HL-60 (cell line): ENCODE results near the gene NOTUM.

Source experiments
- DNase-seq, 2 experiments: peaks; one replicate each; pipeline ENCODE4 v3.0.0-alpha.2; 2010 to 2020; ENCODE audit warnings: low read depth in 1 of 2, low spot score in 1 of 2
- H3K27ac ChIP-seq: fragments of 250-450 bp; sonication (Bioruptor Pico); replicated peaks from 2 replicates; pipeline ENCODE4 v1.5.1; 2020; ENCODE audit warnings: mild to moderate bottlenecking, moderate library complexity
- H3K27me3 ChIP-seq: fragments of 250-450 bp; sonication (Bioruptor Pico); 2 replicates; pipeline ENCODE4 v1.5.1; 2021; ENCODE audit warnings: mild to moderate bottlenecking, moderate library complexity; ENCODE audit not compliant: insufficient read depth, poor library complexity, severe bottlenecking
- H3K4me3 ChIP-seq: replicated peaks from 2 replicates; pipeline ENCODE4 v1.5.1; 2011; ENCODE audit warnings: mild to moderate bottlenecking, control low read depth, low read length; ENCODE audit not compliant: insufficient read depth
- GABPA ChIP-seq: IDR thresholded peaks from 2 replicates; pipeline ENCODE4 v1.6.1; 2012; ENCODE audit warnings: low read depth
- POLR2AphosphoS5 ChIP-seq: IDR thresholded peaks from 2 replicates; pipeline ENCODE4 v1.6.1; 2012; ENCODE audit warnings: low read depth
- SPI1 ChIP-seq: IDR thresholded peaks from 2 replicates; pipeline ENCODE4 v1.6.1; 2012; ENCODE audit warnings: low read depth, mild to moderate bottlenecking, borderline replicate concordance
- TF ChIP-seq, protein P1 (sequence below): IDR thresholded peaks from 2 replicates; pipeline ENCODE4 v1.6.1; 2012; ENCODE audit warnings: low read depth; ENCODE audit not compliant: insufficient replicate concordance
- TF ChIP-seq, protein P2 (sequence below): IDR thresholded peaks from one replicate; pipeline ENCODE4 v1.5.1; 2011; ENCODE audit warnings: low read length, control low read depth, inconsistent platforms; ENCODE audit not compliant: insufficient read depth

NOTUM gene

DNA sequence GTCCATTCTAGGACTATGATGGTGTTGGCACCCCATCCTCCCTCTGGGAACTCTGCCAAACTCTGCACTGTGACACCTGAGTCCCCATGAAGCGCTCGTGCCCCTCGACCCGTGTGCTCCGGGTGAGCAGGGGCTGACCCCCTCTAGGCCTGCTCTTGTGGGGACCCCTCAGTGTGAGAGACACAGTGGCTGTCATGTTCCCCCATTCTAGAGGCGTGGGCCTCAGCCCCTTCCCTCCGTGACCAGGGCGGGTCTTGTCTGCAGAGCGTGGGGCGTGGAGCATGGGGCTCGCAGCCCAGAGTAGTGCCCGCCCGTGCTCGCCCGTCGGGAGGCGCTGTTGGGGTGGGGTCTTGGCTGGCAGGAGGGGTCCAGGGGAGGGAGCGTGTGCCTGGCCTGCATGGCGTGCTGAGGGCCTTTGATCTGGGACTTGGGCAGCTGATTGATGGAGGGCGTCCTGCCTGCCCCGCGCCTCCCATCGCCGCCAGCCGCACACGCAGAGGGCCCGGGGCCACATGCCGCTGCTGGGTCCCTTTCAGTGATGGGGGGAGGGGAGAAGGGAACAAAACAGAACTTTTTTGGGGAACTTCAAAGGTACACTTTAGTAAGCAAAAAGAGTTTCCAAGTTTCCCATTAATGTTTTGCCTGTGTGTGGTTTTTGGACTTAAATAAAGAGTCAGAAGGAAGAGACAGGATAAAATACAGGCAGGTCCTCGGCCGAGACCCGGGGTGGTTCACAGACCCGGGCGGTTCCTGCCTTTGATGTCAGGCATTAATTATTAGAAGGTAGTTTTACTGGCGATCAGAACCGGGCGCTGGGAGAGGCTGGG lies 39.2 kb upstream of the NOTUM start:
- Histone ChIP-seq H3K4me3 (no peak overlapping the region), H3K27me3 (no peaks in the 10 kb centered on the region), H3K27ac (no peak overlapping the region)
- DNase-seq = no peak
- TF ChIP-seq, protein P1, sequence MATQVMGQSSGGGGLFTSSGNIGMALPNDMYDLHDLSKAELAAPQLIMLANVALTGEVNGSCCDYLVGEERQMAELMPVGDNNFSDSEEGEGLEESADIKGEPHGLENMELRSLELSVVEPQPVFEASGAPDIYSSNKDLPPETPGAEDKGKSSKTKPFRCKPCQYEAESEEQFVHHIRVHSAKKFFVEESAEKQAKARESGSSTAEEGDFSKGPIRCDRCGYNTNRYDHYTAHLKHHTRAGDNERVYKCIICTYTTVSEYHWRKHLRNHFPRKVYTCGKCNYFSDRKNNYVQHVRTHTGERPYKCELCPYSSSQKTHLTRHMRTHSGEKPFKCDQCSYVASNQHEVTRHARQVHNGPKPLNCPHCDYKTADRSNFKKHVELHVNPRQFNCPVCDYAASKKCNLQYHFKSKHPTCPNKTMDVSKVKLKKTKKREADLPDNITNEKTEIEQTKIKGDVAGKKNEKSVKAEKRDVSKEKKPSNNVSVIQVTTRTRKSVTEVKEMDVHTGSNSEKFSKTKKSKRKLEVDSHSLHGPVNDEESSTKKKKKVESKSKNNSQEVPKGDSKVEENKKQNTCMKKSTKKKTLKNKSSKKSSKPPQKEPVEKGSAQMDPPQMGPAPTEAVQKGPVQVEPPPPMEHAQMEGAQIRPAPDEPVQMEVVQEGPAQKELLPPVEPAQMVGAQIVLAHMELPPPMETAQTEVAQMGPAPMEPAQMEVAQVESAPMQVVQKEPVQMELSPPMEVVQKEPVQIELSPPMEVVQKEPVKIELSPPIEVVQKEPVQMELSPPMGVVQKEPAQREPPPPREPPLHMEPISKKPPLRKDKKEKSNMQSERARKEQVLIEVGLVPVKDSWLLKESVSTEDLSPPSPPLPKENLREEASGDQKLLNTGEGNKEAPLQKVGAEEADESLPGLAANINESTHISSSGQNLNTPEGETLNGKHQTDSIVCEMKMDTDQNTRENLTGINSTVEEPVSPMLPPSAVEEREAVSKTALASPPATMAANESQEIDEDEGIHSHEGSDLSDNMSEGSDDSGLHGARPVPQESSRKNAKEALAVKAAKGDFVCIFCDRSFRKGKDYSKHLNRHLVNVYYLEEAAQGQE = no peak
- TF ChIP-seq, protein P2, sequence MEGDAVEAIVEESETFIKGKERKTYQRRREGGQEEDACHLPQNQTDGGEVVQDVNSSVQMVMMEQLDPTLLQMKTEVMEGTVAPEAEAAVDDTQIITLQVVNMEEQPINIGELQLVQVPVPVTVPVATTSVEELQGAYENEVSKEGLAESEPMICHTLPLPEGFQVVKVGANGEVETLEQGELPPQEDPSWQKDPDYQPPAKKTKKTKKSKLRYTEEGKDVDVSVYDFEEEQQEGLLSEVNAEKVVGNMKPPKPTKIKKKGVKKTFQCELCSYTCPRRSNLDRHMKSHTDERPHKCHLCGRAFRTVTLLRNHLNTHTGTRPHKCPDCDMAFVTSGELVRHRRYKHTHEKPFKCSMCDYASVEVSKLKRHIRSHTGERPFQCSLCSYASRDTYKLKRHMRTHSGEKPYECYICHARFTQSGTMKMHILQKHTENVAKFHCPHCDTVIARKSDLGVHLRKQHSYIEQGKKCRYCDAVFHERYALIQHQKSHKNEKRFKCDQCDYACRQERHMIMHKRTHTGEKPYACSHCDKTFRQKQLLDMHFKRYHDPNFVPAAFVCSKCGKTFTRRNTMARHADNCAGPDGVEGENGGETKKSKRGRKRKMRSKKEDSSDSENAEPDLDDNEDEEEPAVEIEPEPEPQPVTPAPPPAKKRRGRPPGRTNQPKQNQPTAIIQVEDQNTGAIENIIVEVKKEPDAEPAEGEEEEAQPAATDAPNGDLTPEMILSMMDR = no peak
- TF ChIP-seq GABPA (no peak), SPI1 (no peak), POLR2AphosphoS5 (no peak)

DNA sequence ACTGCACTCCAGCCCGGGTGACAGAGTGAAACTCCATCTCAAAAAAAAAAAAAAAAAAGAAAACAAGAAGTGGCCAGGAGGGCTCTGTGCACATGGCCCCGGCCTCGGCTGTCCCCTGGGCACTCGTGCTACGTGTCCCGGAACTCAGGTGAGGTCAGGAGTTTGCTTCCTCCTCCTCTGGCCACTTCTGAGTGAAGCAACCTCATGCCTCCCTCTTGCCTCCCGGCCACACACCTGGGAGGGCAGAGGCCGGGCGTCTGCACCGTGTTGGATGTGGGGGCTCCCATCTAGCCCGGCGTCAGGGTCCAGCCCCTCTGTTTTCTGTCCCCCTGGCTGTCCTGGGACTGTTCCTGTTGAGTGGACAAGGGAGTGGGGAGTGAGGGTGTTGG lies 38.6 kb upstream of the NOTUM start:
- no peak for DNase-seq
- Histone ChIP-seq H3K27ac (no peak overlapping the region), H3K27me3 (no peaks in the 10 kb centered on the region), H3K4me3 (no peak overlapping the region)
- TF ChIP-seq, protein P2 = no peak
- TF ChIP-seq GABPA (no peak), POLR2AphosphoS5 (no peak), SPI1 (no peak)
- TF ChIP-seq, protein P1 = no peak

DNA sequence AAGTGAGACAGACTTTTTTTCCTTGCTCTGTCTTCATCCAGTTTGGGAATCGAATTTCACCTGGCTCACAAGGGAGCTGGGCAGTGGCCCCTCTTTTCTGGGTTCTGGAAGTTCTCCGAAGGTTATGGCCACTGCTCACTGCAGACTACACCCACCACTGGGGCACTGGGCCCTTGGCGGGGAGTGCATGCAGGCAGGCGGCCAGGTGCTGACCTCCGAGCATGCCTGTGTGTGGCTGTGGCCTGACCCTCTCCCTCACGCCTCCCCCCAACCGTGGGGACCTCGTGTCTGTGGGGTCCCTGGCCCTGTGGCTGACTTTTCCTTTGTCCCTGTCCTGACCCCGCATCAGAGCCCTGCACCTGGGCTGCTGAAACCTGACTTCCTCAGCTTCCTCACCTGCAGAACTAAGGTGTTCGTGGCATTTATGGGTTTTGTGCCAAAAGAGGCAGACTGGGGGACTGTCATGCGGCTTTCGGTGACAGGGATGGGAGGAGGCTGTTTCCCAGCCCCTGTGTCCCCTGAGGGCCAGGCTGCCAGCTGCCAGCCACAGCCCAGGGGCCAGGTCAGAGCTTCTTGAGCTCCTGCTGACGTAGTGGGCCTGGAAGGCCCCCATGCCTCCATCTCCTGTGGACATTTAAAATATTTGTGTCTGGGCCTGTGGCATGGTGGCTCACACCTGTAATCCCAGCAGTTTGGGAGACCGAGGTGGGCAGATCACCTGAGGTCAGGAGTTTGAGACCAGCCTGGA lies 37.9 kb upstream of the NOTUM start:
- no peak for DNase-seq
- no peak overlapping the region for H3K4me3 ChIP-seq
- H3K27me3 ChIP-seq = no peaks in the 10 kb centered on the region
- TF ChIP-seq SPI1 = no peak
- no peak for TF ChIP-seq GABPA
- TF ChIP-seq POLR2AphosphoS5 = no peak
- TF ChIP-seq, protein P2 = no peak
- TF ChIP-seq, protein P1 = no peak
- no peak overlapping the region for H3K27ac ChIP-seq
